Activated CD4-positive, CD25-positive, alpha-beta regulatory T cell (primary cell): ENCODE data around the gene GPR3.
"Not testable (repeated sequence)": the region's sequence is repeated elsewhere in the genome, so short reads cannot be mapped to it uniquely, and the experiment has no call there.

Experiments used
- DNase-seq, 4 experiments: peaks; one replicate each; lab custom pipeline; 2025; lab: John Stamatoyannopoulos, UW

Gene GPR3

GRCh38 chr1:27428316-27429028, 36.0 kb downstream of the GPR3 start:
- no peak for DNase-seq

GRCh38 chr1:27429029-27429425, 36.6 kb downstream of the GPR3 start:
- DNase-seq = no peak

GRCh38 chr1:27430903-27431600, 38.6 kb downstream of the GPR3 start:
- DNase-seq = no peak

- DNase-seq = no peak
Observed at GRCh38 chr1:27431601-27431940, 39.1 kb downstream of the GPR3 start.

GRCh38 chr1:27432725-27433124, 40.3 kb downstream of the GPR3 start:
- DNase-seq = not testable (repeated sequence)

GRCh38 chr1:27433706-27434105, 41.3 kb downstream of the GPR3 start:
- no peak for DNase-seq

GRCh38 chr1:27435566-27436203, 43.3 kb downstream of the GPR3 start:
- no peak for DNase-seq

- DNase-seq = no peak
Observed at GRCh38 chr1:27436204-27437159, 44.1 kb downstream of the GPR3 start.

GRCh38 chr1:27438621-27439061, 46.2 kb downstream of the GPR3 start:
- DNase-seq = no peak

GRCh38 chr1:27439150-27439549, 46.7 kb downstream of the GPR3 start:
- DNase-seq = no peak

GRCh38 chr1:27444632-27445031, 52.2 kb downstream of the GPR3 start:
- no peak for DNase-seq
